GM21576 (cell line): ENCODE results near the gene PLPPR1.
"Not testable (repeated sequence)": the region's sequence is repeated elsewhere in the genome, so short reads cannot be mapped to it uniquely, and the experiment has no call there.

Experiments used
- ATAC-seq: cut with Tn5 transposase; IDR thresholded peaks from one replicate; pipeline ENCODE4 v1.9.1; 2021; ENCODE audit warnings: mild to moderate bottlenecking, moderate library complexity; ENCODE audit not compliant: unreplicated experiment

PLPPR1 gene

DNA sequence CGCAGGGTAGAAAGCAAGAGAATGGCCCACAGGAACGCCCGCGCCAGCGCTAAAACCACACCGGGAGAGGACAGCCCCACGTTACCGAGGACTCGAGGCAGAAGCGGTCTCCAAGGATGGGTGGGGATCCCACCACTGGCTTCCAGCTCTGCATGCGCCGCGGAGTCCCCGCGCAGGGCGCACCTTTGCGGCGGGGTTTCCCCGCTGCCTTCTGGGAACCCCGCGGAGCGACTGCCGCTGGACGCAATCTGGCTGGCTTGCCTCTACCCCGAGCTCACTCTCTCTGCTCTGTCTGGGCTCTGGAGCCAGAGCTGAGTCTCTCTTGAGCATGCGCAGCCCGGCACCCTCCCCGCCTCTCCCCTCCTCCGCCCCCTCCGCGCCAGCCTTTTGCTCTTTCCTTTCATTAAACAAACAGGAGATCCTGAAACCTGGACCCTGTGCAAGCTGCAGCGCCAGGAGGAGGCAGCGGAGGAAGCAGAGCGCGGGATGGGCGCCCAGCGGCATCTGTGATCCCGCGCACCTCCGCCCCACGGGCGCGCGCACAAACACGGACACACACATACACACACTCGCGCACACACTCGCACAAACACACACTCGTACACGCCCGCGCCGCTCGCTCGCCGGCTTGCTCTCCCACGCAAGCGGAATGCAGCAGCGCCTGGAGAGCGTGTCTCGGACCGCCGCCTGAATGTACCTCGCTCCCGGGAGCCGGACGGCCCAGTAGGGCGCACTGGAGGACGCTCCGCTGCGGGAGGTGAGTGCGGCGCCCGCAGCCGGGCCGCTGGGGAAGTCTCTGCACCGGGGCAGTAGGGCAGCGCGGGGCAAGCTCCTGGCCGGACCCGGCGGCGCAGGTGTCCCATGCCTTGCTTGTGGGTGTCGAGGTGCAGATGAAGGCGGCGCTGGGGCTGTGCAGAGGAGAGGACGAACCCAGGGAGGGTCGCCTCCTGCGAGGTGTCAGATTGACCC is at the start of gene PLPPR1:
PLPPR1 (plus strand) TSS at position 382 of the 969 bp plus-strand sequence.
- no peak for ATAC-seq

DNA sequence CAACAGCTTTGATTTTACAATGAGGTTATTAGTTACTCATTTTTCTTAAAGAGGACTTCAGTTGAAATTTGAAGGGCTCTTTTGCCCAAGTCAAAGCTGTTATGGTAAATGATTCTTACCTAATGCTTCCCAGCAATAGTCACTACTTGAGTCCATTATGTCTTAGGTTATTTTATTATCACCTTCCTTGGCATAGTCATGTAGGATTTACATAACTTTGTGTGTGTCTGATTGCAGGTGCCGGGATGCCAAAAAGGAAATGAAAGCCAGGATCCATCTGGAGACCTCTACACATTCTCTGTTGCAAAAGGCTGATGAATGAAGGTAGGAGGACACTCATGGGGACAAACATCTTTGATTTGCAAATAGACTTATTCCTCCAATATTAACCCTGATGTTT is 38.8 kb upstream of the PLPPR1 start:
- no peak for ATAC-seq

DNA sequence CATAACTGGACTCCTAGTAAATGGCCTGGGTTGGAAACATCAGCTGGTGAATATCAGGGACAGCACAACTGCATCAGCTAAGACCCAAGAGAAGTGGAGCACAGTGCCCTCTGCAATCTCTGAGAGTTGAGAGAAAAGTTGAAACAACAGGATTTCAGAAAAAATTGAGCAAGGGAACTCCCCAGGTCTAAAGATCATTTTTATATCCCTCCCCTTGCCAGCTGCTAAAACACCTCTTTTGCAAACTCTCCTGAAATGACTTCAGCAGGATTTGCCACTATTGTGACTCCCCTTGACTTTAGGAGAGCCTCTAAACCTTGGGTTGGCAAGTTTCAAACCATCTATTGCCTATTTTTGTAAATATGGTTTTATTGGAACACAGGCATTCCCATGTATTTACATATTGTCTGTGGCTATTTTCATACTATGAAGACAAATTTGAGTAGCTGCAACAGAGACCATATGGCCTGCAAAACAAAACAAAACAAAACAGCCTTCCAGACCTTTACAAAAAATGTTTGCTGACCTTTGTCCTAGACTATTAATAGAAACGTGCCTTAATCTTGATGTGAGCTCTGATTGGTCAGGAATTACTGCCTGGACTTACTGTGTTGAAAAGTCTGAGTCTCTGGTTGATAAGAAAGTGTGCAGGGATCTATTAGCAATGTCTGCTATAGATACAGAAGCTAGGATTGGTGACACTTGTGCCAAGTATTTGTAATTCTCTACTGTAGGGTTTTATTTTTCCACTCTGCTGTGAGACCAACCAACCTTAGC is 37.7 kb upstream of the PLPPR1 start:
- ATAC-seq = no peak

DNA sequence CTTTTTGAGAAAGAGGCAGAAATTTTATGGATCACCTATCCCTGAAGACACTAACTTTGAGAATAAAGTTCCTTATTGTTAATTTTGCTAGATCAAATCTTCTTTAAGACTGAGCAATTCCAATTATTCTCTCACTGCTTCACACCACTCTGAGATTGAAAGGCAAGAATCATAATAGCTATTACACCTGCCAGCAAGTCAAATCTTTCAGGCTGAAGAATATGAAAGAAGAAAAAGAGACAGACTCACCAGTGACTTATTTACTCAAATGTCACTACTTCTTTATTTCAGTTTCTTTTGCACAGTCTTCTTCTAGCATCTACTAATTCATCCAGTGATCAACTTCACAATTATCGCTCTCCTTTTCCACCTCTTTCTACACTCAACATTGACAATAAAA is 35.9 kb upstream of the PLPPR1 start:
- no peak for ATAC-seq

DNA sequence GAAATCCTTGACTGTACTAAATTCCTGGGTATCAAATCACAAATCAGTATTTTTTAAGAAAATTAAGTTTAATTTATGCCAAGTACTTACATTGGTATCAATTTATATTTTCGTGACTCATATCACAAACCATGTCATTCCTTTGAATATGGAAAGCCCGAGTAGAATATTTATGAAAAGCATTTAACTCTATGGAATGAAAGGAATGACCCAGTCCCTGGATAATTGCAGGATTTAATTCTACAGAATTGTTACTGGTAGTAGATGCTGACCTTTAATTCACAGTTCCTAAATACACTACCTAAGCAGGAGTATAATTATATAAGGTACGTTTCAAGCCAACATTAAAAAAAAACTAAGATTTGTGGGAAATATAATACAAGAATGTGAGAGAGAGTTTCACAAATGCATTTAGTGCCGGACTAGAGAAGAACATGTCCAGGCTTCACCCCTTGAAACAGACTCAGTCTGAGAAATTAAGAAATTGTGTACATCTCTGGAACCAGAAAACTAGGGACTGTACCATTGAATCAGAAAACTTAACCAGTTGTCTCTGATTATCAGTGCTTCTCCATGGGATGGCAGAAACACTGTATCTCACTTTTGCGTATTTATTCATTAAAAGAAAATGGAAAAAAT is 28.5 kb upstream of the PLPPR1 start:
- no peak for ATAC-seq

DNA sequence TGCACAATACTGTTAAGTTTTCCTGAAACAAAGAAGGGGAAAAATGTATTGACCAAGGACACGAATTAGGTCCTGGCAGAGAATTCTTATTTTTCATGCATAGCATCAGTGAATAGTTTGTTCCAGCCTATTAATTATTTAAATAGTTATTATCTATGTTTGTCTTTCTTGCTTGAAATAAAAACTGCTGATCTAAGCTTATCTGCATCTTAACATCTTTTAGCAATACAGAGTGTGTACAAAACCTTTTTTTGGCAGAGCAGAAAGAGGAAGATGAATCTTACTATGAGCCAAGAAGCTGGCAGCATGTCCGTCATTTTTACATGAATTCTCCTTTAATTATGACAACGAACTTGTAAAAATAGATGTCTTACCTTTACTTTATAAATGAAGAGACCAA is 23.3 kb upstream of the PLPPR1 start:
- ATAC-seq = no peak

DNA sequence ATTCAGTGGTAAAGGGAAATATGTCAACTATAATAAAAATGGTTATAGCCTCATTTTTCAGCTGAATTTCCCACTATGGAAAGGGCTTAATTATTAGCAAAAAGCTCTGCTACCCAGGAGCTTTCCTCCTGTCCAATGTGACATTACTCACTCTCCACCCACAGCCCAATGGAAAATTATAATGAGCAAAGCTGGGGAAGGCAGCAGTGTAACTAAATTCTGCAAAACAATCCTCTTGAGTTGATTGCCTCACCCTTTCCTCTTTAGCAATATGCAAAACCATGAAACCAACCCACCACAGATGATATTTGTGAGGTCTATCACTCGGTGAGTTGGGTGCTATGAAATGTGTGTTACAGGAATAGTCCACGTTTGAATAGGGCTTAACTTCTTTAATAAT is 14.0 kb upstream of the PLPPR1 start:
- ATAC-seq = no peak

DNA sequence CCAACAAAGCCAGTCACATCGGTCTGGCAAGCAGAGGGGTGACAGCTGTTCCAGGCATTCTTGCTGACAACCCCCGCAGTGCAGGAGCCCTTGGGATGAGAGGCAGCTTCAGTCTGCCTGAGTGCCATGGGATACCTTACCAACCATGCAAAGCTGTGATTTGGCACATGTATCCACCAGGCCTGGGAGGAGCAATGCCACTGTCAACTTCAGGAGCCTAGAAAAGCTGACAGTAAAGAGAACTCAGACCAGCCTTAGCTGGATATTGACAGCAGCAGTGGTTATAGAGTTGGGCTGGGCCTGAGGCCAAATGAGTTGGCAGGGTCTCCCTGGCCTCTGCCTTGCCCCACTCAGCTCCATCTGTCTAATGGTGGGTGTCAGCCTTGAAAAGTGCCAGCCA is 10.1 kb upstream of the PLPPR1 start:
- ATAC-seq = no peak

DNA sequence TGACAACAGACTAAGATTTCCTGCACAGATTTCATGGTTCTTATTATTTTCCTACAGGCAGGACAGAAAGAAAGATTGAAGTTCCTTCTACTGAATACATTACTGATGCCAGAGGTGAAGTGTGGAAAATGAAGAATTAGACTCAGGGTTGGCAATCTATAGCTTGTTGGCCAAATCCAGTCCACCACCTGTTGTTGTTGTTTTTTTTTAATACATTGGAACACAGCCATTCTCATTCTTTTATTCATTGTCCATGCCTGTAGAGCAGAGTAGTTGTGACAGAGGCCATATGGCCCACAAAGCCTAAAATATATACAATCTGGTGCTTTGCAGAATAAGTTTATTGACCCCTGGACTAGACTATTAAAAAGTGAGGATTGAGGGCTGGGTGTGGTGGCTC is 5.8 kb upstream of the PLPPR1 start:
- no peak for ATAC-seq

DNA sequence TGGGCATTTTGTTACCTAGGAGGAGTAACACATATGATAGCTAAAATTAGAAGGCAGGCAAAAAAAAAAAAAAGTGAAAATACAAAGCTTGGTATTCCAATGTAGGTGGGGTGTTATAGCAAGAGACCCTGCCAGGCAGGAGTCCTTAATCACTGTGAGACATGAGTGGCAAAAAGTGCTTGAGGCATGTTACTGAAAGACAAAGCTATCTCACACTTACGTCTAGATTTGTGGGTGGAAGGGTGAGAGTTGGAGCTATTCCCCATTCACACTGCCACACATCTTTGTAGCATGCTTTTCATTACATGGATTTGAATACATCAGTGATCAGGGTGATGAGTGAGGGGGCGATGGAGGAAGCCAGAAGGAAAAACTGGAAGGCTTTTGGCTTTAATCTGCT is 2.6 kb upstream of the PLPPR1 start:
- no peak for ATAC-seq

DNA sequence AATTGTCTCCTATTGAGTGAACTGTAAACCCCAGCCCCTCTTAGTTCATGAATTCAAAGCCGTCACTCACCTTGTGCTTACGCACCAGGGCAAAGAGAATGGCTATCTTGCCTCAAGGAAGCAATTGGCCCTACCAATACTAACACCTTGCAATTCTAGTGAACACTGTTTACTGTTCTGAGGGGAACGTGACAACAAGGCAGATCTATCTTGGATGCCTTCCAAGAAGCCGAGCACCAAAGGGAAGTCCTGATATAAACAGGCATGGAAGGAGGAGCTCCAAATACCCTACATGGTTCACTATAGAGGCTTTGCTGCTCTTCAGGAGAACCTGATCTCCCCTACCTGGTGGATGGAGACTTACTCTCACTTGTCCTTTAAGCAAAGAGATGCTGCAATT is 1.7 kb upstream of the PLPPR1 start:
- no peak for ATAC-seq

DNA sequence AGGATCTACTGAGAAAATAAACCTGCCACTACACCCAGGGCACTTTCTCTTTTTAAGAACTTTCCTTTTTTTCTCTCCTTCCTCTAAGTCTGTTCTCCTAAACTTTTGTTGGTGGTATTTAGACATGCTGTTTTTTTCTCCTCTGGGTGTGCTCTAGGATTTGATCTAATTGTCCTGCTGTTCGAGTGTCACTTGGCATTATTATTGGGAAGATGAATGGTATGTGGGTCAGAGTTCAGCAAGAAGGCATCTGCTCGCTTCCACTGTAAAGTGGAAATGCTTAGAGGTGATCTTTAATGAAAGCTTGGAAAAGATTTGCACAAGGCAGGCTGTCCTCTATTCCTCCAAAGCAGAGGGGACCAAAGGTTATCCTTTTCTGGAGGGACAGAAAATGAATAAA is 1.3 kb upstream of the PLPPR1 start:
- no peak for ATAC-seq

DNA sequence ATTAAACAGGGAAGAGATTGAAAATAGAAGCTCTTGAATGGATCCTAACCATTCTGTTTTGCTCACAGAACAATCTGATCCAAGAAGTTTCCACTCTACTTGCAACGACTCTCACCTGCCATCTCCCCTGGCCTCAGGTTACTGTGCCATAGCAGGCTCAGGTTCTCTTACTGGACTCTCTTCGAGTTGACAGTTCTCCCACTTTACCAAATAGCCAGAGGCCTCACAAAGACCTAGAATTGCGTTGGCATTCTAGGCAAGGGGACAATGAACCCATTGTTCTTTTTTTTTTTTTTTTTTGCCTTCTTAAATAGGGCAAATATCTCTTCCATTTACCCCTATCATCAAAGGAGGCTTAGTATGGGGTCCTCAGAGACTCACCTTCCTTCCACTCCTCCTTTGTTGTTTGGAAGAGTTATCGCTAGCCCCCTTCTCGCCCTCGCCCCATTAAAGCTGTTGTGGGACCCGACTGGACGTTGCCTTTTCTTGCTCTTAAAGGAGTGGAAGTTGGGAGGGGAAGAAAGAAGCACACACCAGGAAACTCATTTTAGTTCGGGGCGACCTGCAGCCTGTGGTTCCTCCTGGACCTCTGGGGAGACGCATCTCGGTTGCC is 688 bp upstream of the PLPPR1 start:
- ATAC-seq = no peak

DNA sequence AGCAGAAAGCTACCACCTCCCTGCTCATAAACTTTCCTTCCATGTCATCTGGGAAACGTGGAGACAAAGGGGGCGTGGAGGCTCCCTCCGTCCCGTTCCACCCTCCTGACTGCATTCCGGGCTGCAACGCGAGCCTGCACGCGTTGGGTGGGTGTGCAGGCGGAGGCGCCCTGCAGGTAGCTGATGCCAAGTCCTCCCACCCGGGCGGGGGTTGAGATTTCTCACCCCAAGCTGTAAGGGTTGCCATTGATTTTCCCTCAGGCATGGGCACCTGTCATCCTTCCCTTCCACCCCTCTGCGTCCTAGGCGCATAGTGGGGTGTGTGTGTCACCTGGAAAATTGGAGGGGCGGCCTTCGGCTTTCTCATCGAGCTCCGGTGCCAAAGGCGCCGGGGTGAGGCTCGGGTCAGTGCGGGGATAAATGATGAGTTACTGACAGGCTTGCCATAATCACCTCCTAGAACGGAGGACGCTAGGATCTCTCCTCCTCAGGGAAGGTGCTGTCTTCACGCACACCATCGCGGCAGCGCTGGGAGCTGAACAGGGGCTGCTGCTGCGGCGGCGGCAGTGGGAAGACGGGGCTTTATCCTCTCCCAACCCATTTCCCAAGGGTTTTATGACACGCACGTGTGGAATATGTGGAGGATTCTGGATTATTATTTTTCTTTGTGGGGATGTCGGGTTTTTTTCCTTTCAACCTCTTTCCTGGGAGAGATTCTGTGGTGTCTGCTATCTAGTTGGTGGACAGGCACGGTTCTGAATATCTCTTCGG is 973 bp downstream of the PLPPR1 start:
- no peak for ATAC-seq

DNA sequence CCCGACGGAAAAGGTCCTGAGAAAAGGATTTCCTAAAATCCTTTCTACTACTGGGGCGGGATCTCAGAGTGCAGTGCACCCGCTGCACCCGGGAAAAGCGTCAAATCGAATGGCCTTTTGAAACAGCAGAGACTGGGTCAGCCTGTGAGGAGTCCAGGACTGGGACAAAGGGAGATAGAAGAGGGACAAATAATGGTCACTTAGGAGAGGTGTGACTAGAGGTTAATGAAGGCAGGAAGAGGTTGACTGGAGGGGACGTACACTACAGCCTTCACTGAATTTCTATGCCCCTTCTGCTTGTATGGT is 1.5 kb downstream of the PLPPR1 start:
- no peak for ATAC-seq

DNA sequence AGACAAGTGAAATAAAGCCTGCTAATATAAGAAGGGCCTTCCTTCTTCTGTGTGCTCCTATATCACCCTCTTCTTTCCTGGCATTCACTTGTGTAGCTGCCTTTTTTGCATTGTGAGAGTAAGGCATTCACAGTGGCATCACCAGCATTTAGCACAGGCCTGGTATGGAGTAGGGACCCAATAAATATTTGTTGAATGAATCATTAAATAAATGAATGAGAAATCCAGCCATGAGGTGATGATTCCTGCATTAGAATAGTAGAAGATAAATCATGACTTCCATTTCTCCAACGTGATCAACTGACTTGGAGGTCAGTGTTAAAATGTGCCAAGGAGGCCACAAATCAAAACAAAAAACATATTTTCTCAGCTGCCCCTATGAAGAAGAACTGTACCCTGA is 3.9 kb downstream of the PLPPR1 start:
- no peak for ATAC-seq

DNA sequence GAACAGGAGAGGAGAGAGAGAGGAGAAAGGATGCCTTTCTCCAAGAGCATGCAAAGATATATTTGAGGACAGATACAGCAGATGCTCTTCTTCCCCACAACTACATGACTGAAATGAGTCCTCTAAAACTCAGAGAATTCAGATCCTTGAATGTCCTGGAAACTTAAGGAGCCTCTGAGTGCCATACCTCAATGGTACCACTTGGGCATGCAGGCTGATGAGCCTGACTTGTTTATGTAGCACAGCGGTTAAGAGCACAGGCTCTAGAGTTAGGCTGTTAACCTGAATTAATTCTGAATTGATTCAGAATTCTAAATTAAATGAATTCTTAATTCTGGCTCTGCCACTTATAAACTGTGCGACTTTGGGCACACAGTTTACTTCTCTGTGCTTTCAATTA is 5.7 kb downstream of the PLPPR1 start:
- ATAC-seq = no peak

DNA sequence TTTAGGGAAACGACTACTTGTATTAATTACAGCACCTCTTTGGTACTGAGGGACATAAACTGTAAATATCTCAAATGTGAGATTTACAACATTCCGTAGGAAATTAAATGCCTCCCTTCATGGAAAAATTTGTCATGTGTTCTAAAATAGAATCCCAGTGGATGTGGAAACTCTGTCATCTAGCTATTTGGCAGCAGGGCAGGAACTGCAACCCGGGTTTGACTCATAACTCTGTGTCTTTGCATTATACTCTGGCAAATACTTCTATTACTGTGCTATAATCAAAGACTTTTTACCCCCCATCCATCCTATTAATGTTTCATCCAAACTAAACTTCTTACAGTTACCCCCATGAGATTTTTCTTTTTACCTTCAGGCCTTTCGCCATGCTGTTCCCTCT is 6.6 kb downstream of the PLPPR1 start:
- no peak for ATAC-seq

DNA sequence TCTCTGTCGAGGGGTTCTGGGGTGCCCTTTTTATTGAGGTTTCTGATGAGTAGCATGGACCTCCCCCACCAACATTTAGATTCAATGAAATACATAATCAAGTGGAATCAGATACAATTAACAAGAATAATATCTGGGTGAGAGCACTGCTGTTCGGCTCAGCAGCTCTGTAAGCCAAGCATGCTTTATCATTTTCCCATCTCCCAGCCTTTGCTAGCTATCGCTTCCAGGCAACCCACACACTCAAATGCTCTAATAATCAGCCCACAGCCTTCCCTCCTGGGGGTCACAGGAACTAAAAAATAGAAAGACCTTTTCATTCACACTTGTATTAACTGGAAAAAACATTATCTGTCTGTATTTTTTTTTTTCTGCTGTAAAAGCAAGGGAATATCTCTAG is 8.9 kb downstream of the PLPPR1 start:
- no peak for ATAC-seq

DNA sequence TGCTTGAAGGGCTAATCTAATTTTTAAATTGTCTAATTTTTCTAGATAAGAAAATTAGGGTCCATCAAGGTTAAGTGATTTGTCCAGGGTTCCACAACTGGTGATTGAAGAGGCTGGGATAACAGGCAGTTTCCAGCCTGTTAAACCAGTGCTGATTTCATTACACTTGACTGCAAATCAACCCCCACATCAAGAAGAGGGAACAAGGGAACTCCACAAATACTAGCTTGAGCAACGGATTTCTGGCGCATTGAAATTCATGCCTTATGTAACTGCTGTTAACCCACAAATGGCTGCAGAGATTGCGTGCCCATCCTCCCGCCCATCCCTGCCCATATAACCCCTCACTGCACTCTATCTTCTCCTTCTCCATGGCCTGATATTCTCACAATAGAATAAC is 10.0 kb downstream of the PLPPR1 start:
- ATAC-seq = no peak

DNA sequence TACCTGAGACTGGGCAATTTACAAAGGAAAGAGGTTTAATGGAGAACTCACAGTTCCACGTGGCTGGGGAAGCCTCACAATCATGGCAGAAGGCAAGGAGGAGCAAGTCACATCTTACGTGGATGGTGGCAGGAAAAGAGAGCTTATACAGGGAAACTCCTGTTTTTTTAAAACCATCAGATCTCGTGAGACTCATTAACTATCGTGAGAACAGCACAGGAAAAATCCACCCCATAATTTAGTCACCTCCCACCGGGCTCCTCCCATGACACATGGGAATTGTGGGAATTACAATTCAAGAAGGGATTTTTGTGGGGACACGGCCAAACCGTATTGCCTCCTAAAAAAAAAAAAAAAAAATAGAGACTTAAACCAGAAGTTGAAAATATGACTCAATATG is 11.1 kb downstream of the PLPPR1 start:
- ATAC-seq = not testable (repeated sequence)
